Medulla oblongata (tissue), 1 donor: ENCODE measurements around the gene C2CD3.
"Not testable (repeated sequence)": the region's sequence is repeated elsewhere in the genome, so short reads cannot be mapped to it uniquely, and the experiment has no call there.

ENCODE experiments used
- DNase-seq: peaks from one replicate; pipeline ENCODE4 v3.0.0-alpha.2; 2015; ENCODE audit errors: extremely low spot score

The C2CD3 gene

GRCh38 chr11:74120260-74121035 is 50.4 kb downstream of the C2CD3 start:
- DNase-seq: not testable (repeated sequence)

- DNase-seq: no peak
Measured at GRCh38 chr11:74116719-74117118, 54.1 kb downstream of the C2CD3 start.

DNA sequence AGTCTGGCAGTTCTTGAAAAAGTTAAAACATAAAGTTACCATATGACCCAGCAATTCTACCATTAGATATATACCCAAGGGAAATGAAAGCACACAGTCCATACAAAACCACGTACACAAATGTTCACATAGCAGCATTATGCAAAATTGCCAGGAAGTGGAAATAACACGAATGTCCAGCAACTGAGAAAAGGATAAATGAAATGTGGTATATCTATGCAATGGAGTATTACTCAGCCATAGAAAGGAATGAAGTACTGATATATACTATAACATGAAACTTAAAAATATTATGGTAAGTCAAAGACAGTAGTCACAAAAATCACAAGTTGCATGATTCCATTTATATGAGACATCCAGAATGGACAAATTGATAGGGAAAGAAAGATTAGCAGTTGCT is 57.9 kb downstream of the C2CD3 start:
- DNase-seq: no peak

- DNase-seq: no peak
Measured at GRCh38 chr11:74106124-74106523, 64.7 kb downstream of the C2CD3 start.

DNA sequence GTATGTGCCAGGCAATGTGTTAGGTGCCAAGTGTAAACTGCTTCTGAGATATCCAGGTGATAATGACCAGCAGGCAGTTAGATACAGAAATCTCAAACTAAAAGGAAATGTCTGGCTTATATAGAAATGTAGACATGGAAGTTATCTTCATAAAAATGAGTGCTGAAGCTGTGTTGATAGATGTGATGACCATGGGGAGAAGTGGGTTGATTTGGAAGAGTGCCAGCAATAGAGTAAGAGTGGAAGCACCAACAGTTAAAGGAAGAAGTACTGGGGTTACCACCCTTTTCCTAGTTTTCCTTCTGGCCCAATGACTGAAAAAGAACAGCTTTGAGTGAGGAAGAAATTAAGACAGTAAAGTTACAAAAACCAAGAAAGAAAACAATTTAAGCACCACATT is 68.5 kb downstream of the C2CD3 start:
- no peak for DNase-seq

DNA sequence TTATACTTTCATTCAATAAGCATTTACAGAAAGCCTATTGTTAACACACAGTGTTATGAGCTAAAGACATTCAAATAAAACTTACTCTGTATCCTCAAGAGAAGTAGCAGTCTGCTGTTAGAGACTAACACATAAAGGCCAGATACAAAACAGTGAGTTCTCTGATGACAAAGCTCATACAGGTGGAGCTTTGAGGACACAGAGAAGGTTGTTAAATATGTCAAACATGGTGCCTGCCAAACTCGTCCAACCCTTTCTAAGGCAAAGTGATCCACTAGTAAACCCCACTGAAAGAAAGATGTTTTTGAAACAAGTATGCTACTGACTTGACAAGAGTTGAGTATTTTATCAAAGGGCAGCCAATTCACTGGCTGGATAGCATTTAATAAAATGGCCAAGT is 70.1 kb downstream of the C2CD3 start:
- no peak for DNase-seq

GRCh38 chr11:74100231-74100630 is 70.6 kb downstream of the C2CD3 start:
- no peak for DNase-seq

DNA sequence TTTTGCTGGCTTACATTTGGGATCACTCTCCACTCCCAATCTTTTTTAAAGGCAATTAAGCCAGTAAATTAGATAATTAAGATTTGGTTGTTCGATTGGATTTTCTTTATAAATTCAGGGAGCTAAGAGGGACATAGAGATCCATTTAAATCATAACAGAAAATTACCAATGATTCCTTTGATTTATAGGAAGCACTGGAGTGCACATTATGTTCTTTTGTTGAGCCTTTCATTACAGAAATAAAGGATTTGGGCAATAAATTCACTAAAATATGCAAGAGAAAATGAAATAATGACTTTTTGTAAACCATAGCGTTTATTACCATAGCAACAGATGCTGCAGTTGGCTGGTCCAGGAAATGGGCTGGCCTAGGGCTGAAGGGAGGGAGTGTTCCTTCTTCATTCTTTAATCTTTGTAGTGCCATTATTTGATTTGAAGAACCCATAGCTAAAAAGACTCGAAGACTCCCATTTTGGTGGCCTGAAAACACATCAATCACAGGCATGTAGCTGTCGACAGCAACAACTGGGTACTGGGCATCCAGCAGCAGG is 73.0 kb downstream of the C2CD3 start:
- DNase-seq: no peak

- no peak for DNase-seq
Measured at GRCh38 chr11:74094393-74094792, 76.4 kb downstream of the C2CD3 start.

DNA sequence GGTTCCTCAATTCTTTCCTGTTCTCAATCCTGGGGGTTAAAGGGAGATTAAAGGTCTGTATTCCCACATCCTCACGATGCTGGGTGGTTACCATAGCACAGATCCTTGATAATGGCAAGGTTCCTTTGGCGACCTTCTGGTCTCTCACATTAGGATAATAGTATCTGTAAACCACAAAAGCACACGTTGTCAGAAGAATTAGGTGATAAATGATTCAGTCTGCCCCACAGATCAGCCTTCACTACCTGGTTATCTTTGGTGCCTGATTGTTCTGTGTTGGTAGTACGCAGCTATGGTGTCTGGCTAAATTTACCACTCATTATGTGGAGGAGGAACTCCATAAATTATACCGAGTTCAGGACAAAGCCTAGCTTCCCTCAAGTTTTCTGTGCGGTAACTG is 78.4 kb downstream of the C2CD3 start:
- no peak for DNase-seq

DNA sequence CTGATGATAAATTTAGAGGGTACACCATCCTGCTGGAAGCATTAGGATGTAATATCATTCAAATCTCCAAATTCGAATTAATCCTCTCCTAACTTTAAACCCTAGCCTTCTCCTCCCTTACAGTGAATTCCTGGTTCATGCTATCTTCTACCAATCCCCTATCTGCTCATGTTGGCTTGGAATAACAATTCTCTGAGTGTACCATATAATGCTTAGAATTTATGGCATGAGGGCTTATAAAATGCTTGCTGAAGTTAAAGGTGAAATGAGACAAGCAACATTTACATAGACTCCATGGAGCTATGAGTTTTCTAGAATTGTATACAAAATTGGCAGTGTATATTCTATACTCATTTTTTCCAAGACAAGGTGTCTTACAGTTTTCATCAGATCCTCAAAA is 79.3 kb downstream of the C2CD3 start:
- DNase-seq: no peak

GRCh38 chr11:74090701-74091100 is 80.1 kb downstream of the C2CD3 start:
- no peak for DNase-seq

DNA sequence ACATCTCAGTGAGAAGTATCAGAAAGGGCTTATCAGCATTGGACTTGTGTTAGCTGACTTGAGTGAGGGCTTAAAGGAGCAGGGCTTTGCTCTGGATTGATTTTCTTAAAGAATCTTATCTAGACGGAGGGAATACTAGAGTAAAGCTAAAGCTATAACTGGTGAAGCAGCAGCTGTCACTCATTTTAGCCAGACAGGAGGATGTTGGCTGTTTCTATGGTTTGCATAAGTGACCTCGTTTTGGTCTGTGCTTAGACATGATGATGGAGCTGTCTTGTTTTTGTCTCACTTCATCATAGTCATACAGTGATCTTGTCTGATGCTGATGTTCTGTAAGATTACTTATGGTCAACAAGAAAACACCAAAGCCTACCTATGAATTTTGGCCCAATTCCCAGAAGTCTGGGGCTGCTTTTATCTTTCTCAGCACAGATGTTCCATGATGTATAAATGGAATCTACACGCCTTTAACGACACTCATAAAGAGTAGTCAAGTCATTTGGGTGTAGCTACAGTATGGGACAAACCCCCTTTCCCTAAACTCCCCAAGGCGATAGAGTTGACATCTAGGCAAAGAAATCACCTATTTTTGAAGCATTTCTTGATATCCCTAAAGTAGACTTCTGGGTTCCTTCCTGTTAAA is 84.4 kb downstream of the C2CD3 start:
- DNase-seq: no peak

DNA sequence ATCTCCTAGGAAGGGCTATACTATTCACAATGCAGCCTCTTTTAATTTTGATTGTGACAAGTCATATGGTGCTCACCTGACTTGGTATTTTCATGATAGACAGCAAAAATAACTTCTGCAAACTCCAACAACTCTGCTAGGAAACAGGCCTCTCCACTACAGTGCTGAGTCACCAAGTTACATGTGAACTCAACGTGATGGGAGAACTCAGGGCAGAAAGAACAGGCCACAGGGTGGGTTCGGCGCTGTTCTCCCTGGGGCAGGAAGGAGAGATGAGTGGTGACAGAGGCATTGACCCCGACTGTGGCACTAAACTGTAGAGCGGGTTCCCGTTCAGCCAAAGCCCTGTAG is 85.3 kb downstream of the C2CD3 start:
- peak; percentile 86 for DNase-seq

- peak; percentile 12 for DNase-seq
Measured at GRCh38 chr11:74084796-74085541, 85.8 kb downstream of the C2CD3 start.

DNA sequence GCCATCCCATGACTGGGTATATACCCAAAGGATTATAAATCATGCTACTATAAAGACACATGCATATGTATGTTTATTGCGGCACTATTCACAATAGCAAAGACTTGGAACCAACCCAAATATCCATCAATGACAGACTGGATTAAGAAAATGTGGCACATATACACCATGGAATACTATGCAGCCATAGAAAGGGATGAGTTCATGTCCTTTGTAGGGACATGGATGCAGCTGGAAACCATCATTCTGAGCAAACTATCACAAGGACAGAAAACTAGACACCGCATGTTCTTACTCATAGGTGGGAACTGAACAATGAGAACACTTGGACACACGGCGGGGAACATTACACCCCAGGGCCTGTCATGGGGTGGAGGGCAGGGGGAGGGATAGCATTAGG is 86.9 kb downstream of the C2CD3 start:
- DNase-seq: not testable (repeated sequence)

DNA sequence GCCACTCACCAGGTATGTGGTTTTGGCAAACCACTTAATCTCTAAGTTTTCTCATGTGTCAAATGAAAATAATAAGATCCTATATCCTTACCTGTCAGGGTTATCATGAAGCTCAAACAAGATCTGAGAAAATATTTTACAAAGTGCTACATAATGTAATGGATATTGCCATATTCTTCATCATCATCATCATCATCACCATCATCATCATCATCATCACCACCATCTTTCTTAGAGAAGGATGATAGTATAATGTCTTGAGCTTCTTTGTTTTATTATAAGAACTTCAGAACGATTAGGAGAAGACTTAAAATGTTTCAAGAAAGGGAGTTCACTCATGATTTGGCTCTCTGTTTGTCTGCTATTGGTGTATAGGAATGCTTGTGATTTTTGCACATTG is 89.4 kb downstream of the C2CD3 start:
- DNase-seq: no peak

- no peak for DNase-seq
Measured at GRCh38 chr11:74077193-74077592, 93.6 kb downstream of the C2CD3 start.

DNA sequence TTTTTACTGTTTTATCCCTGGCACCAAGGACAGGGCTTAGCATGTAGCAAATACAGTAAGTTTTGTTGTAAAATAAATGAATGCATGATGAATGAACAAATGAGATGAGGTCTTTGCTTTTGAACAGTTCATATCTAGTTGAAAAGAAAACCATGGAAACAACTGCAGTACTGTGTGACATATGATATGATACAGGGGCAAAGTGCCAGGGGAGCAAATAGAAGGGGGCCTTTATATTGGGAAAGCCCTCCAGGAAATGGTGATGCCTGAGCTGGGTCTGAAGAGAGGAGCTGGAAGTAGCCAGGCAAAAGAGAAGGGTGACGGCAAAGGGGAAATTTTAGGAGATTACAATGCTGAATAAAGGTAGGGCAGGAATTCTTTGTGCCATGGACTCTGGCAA is 98.1 kb downstream of the C2CD3 start:
- no peak for DNase-seq

DNA sequence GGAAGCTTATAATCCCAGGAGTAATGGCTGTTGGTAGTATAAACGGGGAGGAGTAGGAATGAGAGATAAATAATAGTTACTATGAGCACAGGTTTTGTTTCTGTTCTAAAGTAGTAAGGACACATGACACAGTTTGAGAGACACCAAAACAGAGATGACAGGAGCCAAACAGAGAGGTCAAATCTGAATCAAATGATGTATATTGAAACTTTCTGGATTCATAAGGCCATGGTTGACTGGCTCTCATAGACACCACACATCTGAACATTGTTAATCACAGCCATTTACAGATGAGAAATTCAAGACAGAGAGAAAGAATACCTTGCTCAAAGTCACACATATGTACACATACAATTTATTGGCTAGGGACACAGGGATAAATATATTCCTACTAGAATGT is 98.5 kb downstream of the C2CD3 start:
- DNase-seq: no peak

DNA sequence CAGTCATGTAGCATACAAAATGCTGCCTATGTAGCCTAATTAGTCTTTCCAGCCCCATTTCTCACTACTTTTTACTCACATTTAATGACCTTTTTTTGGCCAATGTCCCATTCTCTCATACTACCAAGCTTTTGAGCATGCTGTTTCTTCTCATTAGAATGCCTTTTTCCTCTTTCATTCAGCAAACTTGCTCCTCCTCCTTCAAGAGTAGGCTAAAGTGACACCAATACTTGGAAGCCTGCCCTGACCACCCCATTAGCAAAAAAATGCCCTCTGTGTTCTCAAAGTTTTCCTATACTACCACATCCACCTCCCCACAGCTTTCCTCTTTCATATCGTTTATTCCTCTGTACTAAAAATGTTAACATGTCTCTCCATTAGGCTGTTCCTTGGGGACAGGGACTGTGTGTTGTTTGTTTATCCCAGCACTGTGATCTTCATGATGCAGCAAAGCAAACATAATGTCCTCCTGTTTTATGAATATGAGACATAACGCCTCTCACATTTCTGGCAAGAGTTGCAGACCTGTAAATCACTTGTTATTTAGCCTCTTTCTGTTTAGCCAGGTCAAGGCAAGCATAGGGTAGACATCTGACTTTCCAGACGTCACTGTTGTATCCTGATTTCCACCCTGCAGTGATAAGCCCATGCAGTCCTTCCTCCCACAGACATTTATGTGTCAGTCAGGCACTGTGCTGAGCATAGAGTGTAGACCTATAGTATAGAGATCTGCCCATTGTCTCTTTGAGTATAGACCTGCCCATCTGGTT is 99.9 kb downstream of the C2CD3 start:
- DNase-seq: peak; percentile 14
